Keratinocyte (primary cell): ENCODE results near the gene ROMO1. TPM values are rescaled to one million over a fixed set of nuclear protein-coding genes. Genes with fewer than 3 reads are reported as not detected.
A peak's percentile ranks its signal among the peaks of the same experiment; 100 is the strongest.
"Not testable (repeated sequence)": the region's sequence is repeated elsewhere in the genome, so short reads cannot be mapped to it uniquely, and the experiment has no call there.

Experiments
- DNase-seq: peaks from one replicate; pipeline ENCODE4 v3.0.0-alpha.2; 2011; ENCODE audit warnings: low read depth, missing footprints, low spot score
- FAIRE-seq: peaks from 2 replicates; lab custom pipeline; 2011; peaks lifted over from hg19 to GRCh38; lab: Jason Lieb, UNC
- H2AFZ ChIP-seq: 2 replicates; pipeline ENCODE4 v1.6.0; 2012; ENCODE audit warnings: low read length, control low read depth, inconsistent platforms; ENCODE audit not compliant: control insufficient read depth
- H3K27ac ChIP-seq: 2 replicates; pipeline ENCODE4 v1.5.1; 2011; ENCODE audit warnings: low read length; ENCODE audit not compliant: control insufficient read depth, insufficient read depth
- H3K27me3 ChIP-seq: 3 replicates; pipeline ENCODE4 v1.6.0; 2011; ENCODE audit warnings: low read length; ENCODE audit not compliant: control insufficient read depth, insufficient read depth; ENCODE audit errors: extremely low read depth
- H3K36me3 ChIP-seq, 2 experiments: 2 replicates in 1 of 2; 3 replicates in 1 of 2; pipeline ENCODE4 v1.5.1; 2011; ENCODE audit warnings: low read length in 2 of 2, mild to moderate bottlenecking in 1 of 2; ENCODE audit not compliant: control insufficient read depth in 2 of 2, insufficient read depth in 2 of 2; ENCODE audit errors: extremely low read depth in 1 of 2
- H3K4me1 ChIP-seq: 3 replicates; pipeline ENCODE4 v1.5.1; 2011; ENCODE audit warnings: low read length; ENCODE audit not compliant: control insufficient read depth, insufficient read depth; ENCODE audit errors: extremely low read depth
- H3K4me2 ChIP-seq: 3 replicates; pipeline ENCODE4 v1.6.0; 2011; ENCODE audit warnings: low read depth, low read length; ENCODE audit not compliant: control insufficient read depth, insufficient read depth; ENCODE audit errors: extremely low read depth
- H3K4me3 ChIP-seq, 3 experiments: fragments of 200-600 bp in 1 of 3; sonication (generic) in 1 of 3; 2 replicates in 2 of 3; 3 replicates in 1 of 3; pipeline ENCODE4 v1.5.1; 2011 to 2016; ENCODE audit warnings: low read length in 3 of 3, mild to moderate bottlenecking in 3 of 3, control low read depth in 2 of 3, inconsistent platforms in 1 of 3, low read depth in 1 of 3, mixed read lengths in 1 of 3, mixed run types in 1 of 3, moderate library complexity in 1 of 3; ENCODE audit not compliant: control insufficient read depth in 2 of 3, insufficient read depth in 2 of 3; ENCODE audit errors: extremely low read depth in 1 of 3
- H3K79me2 ChIP-seq: 2 replicates; pipeline ENCODE4 v1.6.0; 2012; ENCODE audit warnings: low read length; ENCODE audit not compliant: control insufficient read depth, insufficient read depth
- H3K9ac ChIP-seq: 3 replicates; pipeline ENCODE4 v1.6.0; 2011; ENCODE audit warnings: low read length; ENCODE audit not compliant: control insufficient read depth, insufficient read depth; ENCODE audit errors: extremely low read depth
- H3K9me1 ChIP-seq: 3 replicates; pipeline ENCODE4 v1.6.0; 2011; ENCODE audit warnings: low read length; ENCODE audit not compliant: control insufficient read depth, insufficient read depth; ENCODE audit errors: extremely low read depth
- H3K9me3 ChIP-seq: 2 replicates; pipeline ENCODE4 v1.5.1; 2012; ENCODE audit warnings: low read depth, low read length; ENCODE audit not compliant: control insufficient read depth
- H4K20me1 ChIP-seq: 3 replicates; pipeline ENCODE4 v1.6.0; 2011; ENCODE audit warnings: low read length; ENCODE audit not compliant: control insufficient read depth, insufficient read depth; ENCODE audit errors: extremely low read depth
- EZH2 ChIP-seq: IDR thresholded peaks from one replicate; pipeline ENCODE4 v1.6.1; 2012; ENCODE audit warnings: inconsistent platforms, mild to moderate bottlenecking, low read length, moderate library complexity
- dilution Hi-C: fragments of 300-500 bp; cut with MboI; formaldehyde crosslinking; loops from one replicate; pipeline ENCODE4 v1.7.0; 2020; ENCODE audit warnings: low sequenced_read_pairs; ENCODE audit not compliant: extremely low pct_ligation_motif_present
- polyA plus RNA-seq, 5 experiments: library from polyadenylated mRNA; depleted of rRNA in 3 of 5; stranded (reverse) in 3 of 5; stranded (forward) in 1 of 5; unstranded in 1 of 5; fragments of >200 nt; gene quantifications; 1 replicate in 1 of 5; 2 replicates in 3 of 5; 3 replicates in 1 of 5; pipeline versions ENCODE4 v1.2.1 to v1.2.3, GENCODE V29; 2011 to 2012; ENCODE audit warnings: missing spikeins in 2 of 5, low read depth in 1 of 5, low replicate concordance in 1 of 5

The ROMO1 gene
- polyA plus RNA-seq, 1 donor (not counting 4 experiments of a cell fraction or from before 2014, with no cell fraction given), result 195 TPM

- FAIRE-seq (no peak), DNase-seq (no peak)
- Histone ChIP-seq H2AFZ (no peak overlapping the region), H3K9me3 (no peaks in the 10 kb centered on the region), H3K9ac (peak overlapping the region; percentile 99), H3K27me3 (no peaks in the 10 kb centered on the region), H3K4me1 (peaks cover 31% of the 10 kb centered on the region), H4K20me1 (peaks cover 14% of the 10 kb centered on the region), H3K9me1 (peaks cover 3% of the 10 kb centered on the region), H3K27ac (peak overlapping the region; percentile 98), H3K36me3 (peaks cover 3 to 15% of the 10 kb centered on the region in 2 experiments), H3K79me2 (peaks cover 33% of the 10 kb centered on the region), H3K4me2 (peak overlapping the region; percentile 95), H3K4me3 (no peak overlapping the region)
- no peak for TF ChIP-seq EZH2
- dilution Hi-C loops, result no loop called here
Observed at GRCh38 chr20:35743693-35744491, 44.7 kb downstream of the ROMO1 start.

DNA sequence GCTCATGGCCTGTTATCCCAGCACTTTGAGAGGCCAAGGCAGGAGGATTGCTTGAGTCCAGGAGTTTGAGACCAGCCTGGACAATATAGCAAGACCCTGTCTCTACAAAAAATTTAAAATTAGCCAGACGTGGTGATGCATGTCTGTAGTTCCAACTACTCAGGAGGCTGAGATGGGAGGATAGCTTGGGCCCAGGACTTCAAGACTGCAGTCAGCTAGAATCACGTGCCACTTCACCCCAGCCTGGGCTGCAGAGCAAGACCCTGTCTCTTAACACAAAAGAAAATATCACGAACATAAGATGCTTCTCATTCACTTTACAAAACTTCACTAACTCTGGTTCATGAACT lies 45.3 kb downstream of the ROMO1 start:
- peaks cover 27% of the 10 kb centered on the region for H3K79me2 ChIP-seq
- H3K4me2 ChIP-seq, H2AFZ ChIP-seq, dilution Hi-C loops, H3K9ac ChIP-seq, H4K20me1 ChIP-seq, H3K36me3 ChIP-seq, H3K27ac ChIP-seq, FAIRE-seq, H3K27me3 ChIP-seq, H3K9me1 ChIP-seq, H3K4me3 ChIP-seq, H3K9me3 ChIP-seq, DNase-seq: not testable (repeated sequence)
- H3K4me1 ChIP-seq, result peaks cover 25% of the 10 kb centered on the region

Other genes with a start within 250 kb of the ROMO1 start
- 4.1 to 8.1 TPM (median 5.8 TPM) in 3 replicates for gene CEP250, start 243.8 kb upstream of the ROMO1 start, polyA plus RNA-seq
- gene C20orf173, start 169.8 kb upstream of the ROMO1 start, polyA plus RNA-seq, result not detected in 3 replicates
- 201 to 259 TPM (median 242 TPM) in 3 replicates for gene ERGIC3, start 157.3 kb upstream of the ROMO1 start, polyA plus RNA-seq
- 0.93 to 1.9 TPM (median 1.3 TPM) in 3 replicates for gene SPAG4, start 83.6 kb upstream of the ROMO1 start, polyA plus RNA-seq
- 95.3 to 171 TPM (median 111 TPM) in 3 replicates for gene CPNE1, start 34.5 kb upstream of the ROMO1 start, polyA plus RNA-seq
- 79.6 to 105 TPM (median 98.9 TPM) in 3 replicates for gene RBM12, start 34.5 kb upstream of the ROMO1 start, polyA plus RNA-seq
- 38.9 to 42.4 TPM (median 39.6 TPM) in 3 replicates for gene NFS1, start 53 bp upstream of the ROMO1 start, polyA plus RNA-seq
- 37.4 to 146 TPM (median 139 TPM) in 3 replicates for gene RBM39, start 42.9 kb downstream of the ROMO1 start, polyA plus RNA-seq
- gene PHF20, start 72.6 kb downstream of the ROMO1 start, polyA plus RNA-seq, result 23.2 to 31.9 TPM (median 27.6 TPM) in 3 replicates